ENCODE measurements around the gene RAB11FIP5.
"Not testable (repeated sequence)": the region's sequence is repeated elsewhere in the genome, so short reads cannot be mapped to it uniquely, and the experiment has no call there.

The RAB11FIP5 gene, protein sequence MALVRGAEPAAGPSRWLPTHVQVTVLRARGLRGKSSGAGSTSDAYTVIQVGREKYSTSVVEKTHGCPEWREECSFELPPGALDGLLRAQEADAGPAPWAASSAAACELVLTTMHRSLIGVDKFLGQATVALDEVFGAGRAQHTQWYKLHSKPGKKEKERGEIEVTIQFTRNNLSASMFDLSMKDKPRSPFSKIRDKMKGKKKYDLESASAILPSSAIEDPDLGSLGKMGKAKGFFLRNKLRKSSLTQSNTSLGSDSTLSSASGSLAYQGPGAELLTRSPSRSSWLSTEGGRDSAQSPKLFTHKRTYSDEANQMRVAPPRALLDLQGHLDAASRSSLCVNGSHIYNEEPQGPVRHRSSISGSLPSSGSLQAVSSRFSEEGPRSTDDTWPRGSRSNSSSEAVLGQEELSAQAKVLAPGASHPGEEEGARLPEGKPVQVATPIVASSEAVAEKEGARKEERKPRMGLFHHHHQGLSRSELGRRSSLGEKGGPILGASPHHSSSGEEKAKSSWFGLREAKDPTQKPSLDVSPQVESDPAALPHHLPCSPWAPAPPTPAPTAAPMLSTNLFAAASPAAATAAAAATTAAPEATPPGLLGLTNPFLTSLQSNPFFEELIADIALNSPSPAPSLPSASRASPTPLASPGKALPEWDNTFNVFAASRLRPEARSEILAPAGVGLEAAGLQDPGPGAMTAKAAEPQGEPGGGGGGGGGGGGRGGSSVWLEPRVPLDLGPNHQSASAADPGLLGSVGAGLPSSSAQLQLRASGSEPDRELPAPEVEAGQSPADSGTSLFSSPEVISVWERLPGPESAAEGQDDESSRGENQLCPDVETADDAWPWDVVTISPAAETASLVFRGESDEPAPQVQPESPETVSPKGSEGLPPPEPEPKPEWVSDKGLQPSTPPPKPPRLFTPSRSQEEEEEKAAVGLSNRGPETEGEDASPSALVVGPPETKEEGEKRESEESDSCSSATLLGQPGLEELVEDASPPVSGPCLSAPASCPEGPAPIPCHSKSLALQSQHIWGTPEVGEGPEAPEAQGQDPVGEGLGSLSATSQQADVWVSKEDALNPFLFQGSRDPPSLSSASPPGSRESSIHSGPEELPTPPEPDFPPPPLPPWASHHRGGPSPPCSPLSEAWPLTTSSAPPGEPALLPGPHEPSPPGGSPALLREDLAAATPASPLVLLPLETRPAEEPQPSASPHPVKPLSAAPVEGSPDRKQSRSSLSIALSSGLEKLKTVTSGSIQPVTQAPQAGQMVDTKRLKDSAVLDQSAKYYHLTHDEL (N-terminal part only)

DNA sequence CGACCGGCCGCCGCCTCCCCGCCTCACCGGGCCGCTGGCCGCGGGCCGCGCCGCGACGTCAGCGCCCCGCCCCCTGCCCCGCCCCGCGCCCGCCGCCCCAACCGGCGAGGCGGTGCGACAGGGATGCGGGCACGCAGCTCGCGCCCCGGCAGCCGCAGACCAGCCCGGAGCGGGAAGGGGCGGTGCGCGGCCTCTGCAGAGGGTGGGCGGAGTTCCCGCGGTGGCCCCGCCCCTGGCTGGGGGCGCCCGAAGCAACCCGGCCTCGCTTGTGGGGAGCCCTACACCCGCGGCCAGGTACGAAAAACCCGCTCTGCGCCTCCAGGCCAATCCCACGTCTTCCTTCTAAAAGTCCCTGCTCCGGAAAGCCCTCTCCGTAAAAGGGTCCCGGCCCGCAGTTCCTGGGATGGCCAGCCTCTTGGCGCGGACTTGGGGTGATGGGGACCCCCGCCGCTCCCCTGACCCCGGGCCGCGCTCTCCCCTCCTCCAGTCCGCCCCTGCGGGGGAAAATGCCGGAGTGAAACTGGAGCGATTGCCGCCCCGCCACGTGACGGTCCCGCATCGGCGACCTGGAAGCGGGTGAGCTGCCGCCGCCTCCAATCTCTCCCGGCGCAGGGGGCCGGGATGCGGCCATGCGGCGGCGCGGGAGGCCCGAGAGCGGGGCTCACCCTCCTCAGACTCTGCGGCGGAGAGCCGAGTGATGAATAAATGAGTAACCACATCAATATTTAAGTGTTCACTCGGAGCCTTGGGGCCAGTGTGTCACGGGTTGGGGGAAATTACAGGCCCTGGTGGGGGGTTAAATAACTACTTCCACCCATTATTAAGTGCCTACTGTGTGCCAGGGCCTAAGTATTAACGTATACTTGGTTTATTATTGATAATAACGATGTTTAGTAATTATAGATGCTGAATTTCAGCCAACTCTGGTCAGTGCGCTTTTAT lies at the start of gene RAB11FIP5:
Gene RAB11FIP5, minus strand, starts transcription at position 36 of the 942 bp plus-strand sequence. CDS start 171 bp downstream, outside the sequence.
- peak; percentile 90 for DNase-seq

DNA sequence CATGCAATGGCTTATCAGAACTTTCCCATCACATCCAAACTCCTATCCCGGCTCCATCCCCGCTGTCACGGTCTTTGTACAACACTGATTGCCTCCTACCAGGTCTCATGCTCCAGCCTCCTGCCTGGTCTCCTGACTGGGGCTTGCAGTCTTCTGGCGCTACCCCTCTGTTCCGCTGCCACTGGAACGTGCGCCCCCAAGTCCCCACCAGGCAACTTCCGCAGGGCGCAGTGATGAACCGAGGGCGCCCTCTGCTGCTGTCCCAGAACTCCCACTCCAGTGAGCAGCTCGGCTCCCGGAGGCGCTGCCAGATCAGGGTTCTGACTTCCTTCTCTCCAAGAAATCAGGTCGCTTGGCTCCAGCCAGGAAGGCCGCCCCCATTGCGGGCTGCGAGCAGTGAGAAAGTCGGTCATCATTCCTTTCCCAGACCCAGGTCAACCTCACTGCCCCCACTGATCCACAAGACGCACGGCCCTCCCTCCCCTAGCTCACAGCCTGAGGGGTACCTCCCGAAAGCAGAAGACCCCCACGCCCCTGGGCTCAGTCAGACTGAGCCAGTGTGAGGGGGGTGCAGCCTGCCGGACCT lies 43.9 kb upstream of the RAB11FIP5 start:
- DNase-seq, result peak; percentile 38

DNA sequence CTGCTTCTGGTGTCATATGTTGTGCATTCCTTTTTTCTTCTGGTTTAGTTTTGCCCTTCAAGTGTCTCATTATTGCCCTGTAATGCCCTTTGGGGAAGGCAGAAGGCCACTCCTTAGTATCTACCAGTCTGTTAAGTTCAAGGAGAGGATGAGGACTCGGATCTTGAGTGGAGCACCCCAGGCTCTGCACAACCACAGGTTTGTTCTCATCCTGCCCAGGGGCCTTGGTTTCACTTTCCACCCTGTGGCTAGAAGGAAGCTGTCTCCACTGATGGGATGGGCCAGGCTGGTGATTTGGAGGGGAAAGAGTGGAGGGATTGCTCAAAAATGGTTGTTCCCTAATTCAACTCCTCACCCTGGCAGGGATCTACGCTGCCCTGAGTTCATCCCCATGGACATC lies 30.2 kb upstream of the RAB11FIP5 start:
- no peak for DNase-seq

DNA sequence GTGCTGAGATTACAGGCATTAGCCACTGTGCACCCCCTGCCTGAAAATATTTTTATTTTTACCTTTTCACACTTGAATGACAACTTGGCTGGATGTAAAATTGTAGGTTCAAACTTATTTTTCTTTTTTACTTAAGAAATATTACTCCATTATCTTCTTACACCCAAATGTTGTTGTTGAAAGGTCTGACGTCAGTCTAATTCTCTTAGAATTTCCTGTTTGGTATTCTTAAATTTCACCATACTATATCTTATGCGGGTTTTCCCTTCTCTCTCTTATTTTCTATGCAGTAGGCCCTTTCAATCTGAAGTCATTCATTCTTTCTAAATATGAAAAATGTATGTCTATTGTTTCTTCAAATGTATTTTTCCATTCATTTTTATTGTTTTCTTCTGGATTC lies 29.1 kb upstream of the RAB11FIP5 start:
- no peak for DNase-seq

DNA sequence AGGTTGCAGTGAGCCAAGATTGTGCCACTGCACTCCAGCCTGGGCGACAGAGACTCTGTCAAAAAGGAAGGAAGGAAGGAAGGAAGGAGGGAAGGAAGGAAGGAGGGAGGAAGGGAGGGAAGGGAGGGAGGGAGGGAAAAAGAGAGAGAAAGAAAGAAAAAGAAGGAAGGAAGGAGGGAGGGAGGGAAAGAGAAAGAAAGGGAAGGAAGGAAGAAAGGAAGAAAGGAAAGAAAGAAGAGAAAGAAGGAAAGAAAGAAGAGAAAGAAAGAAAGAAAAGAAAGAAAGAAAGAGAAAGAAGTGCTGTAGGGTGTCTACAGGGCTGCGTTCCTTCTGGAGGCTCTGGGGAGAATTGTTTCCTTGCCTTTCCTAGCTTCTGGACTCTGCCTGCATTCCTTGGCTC lies 22.5 kb upstream of the RAB11FIP5 start:
- DNase-seq, result no peak

DNA sequence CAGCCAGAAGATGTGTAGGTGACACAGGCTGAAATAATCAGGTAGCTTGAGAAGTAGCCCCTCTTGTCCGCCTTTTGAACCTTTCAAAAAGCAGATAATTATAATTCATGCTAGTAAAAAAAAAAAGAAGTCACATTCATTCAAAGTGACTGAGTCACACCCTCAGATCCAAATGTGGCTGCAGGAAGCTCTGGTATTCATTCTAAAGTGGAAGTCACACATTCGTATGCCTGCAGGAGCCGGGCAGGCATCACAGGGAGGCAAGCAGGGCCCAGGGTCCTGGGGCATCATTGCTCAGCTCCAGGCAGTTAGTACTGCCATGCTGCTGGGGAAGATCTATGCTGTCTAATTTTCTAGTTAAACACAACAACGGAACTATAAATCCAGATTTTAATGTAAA lies 21.7 kb upstream of the RAB11FIP5 start:
- no peak for DNase-seq

DNA sequence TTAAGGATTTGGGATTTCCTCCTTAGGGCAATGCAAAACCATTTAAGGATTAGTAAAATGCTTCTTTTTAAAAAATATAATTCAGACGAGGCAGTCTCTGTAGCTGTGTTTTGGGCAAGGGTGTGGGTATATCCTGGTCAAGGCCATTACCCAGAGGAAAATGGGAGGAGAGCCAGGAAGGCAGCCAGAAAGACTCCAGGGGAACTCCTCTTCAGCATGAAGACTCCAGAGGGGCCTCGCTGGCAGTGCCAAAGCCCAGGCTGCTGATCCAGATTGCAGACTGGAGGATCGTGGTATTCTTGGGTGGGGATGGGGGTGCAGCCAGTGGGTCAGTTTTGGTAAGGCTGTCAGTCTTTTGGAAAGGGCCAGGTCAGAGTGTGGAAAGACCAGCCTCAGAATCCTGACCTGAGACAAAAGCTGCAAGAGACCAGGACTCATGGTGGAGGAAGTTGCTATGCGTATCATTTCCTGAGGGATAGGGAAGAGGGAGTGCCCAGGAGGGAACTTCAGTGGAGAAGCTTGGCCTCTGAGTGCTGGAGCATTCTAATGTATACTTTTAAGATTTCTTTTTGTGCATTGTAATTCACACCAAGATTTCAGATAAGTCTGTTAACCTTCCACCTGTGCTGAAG lies 20.9 kb upstream of the RAB11FIP5 start:
- no peak for DNase-seq

DNA sequence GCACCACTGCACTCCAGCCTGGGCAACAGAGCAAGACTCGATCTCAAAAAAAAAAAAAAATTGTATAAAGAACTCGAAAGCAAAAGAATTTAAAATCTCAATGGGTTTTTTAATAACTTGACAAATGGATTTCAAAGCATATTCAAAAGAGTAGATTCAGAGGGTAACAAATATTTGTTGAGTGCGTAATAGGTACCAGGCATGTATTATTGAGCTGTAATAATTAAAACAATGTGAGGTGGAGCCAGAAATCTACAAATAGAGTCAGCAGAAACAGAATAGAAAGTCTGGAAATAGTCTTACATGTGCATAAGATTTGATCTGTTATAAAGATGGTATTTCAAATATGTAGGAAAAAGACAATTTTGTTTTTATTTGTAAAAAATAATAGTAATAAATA lies 19.1 kb upstream of the RAB11FIP5 start:
- no peak for DNase-seq

DNA sequence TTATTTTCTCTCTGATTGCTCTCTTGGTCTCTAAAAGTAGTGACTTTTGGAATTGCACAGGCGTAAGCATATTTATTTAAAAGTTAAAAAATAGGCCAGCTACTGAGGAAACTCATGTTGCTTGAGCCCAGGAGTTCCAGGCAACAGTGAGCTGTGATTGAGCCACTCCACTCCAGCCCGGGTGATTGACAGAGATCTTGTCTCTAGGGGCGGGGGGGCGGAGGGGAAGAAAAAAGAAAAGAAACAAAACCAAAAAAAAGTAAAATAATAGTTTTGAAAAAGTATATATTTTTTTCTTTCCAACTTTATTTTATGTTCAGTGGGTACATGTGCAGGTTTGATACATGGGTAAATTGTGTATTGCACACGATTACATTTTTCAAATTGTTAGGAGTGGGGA lies 18.0 kb upstream of the RAB11FIP5 start:
- DNase-seq, result no peak

DNA sequence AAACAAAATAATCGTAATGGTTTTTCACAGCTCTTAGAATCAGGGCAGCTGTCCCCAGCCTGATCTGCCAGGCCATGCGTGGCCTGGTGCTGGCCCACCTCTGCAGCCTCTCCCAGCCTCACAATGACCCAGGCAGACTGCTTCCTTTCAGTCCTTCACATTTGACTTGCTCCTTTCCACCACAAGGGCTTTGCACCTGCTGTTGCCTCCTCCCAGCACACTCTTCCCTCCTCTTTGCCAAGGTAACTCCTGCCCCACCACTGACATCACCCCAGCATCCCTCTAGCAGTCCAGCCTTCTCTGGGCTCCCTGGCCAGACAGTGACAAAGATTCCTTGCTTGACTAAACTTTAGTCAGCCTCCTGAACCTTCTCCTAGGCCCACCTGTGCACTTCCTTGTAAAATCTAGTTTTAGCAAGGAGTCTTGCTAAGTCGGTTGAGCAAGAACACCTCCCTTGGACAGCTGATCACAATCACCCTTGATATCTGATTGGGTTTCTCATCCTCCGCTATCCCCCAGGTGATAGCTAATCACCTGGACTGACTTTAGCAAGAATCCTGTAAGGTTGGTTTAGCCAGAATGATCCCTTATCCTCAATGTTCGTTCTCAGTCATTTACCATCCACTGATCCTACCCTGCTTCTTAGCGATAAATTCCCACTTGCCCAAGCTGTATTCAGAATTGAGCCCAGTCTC lies 16.2 kb upstream of the RAB11FIP5 start:
- no peak for DNase-seq

DNA sequence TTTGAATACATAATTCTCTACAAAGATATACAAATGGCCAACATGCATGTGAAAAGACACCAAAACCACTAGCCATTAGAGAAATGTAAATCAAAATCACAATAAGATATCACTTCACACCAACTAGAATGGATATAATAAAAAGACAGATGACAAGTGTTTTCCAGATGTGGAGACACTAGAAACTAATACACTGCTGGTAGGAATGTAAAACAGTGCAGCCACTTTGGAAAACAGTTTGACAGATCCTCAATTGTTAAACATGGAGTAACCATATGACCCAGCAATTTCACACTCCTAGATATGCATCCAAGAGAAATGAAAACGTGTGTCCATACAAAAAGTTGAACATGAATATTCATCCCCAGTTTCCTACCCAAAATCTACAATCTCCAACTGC lies 9.8 kb upstream of the RAB11FIP5 start:
- DNase-seq, result no peak

DNA sequence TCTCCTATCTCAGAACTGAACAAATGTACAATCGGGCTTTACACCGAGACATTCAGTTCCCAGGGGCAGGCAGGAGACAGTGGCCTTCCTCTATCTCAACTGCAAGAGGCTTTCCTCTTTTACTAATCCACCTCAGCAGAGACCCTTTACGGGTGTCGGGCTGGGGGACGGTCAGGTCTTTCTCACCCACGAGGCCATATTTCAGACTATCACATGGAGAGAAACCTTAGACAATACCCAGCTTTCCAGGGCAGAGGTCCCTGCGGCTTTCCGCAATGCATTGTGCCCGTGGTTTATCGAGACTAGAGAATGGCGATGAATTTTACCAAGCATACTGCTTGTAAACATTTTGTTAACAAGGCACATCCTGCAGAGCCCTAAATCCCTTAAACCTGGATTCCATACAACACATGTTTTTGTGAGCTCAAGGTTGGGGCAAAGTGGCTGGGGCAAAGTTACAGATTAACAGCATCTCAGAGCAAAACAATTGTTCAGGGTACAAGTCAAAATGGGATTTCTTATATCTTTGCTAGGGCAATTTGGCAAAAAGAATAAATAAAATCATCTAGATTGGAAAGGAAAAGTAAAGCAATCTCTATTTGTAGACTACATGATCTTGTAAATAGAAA lies 7.0 kb upstream of the RAB11FIP5 start:
- DNase-seq, result not testable (repeated sequence)

DNA sequence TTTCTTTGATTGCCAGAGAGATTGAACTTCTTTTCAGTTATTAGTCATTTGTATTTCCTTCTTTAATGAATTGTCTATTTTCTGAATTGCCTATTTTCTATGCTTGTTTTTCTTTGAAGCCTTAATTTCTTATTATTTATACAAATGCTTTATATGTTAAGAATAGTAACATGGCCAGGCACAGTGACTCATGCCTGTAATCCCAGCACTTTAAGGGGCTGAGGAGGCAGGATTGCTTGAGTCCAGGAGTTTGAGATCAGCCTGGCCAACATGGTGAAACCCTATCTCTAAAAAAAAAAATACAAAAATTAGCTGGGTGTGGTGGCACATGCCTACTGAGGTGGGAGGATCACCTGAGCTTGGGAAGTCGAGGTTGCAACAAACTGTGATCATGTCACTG lies 4.7 kb upstream of the RAB11FIP5 start:
- no peak for DNase-seq

DNA sequence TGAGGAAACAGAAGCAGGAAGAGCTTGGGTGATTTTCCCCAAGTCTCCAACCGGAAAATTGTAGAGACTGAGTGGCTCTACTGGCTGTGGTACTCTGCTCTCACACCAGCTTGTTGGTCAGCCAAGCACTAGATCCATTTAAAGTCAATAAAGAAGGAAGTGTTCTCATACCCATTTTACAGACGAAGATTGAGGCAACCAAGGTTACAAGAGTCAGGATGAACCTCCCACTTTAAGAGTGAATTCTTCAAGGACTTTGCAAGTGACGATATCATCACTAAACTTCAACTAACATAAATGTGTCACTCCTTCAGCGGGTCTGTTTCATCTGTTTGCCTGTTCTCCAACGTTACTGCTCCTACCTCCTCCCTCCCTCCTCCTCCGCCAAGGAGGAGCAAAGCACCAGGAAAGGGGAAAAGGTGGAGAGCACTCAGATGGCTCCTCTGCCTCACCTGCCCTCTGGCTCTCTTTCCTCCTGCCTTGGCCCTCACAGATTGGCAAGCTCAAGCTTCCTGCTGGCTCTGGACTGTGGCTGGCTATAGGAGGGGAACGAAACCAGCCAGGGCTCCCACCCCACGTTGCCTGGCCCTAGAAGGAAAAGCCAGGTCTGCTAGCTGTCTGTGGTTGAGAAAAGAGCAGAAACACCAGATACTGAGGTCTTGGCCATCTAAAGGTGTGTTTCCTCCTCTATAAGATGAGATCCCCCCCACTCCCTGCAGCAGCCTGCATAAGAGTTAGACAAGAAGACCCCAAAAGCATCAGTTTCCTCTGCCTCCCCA lies 3.6 kb upstream of the RAB11FIP5 start:
- DNase-seq, result no peak

DNA sequence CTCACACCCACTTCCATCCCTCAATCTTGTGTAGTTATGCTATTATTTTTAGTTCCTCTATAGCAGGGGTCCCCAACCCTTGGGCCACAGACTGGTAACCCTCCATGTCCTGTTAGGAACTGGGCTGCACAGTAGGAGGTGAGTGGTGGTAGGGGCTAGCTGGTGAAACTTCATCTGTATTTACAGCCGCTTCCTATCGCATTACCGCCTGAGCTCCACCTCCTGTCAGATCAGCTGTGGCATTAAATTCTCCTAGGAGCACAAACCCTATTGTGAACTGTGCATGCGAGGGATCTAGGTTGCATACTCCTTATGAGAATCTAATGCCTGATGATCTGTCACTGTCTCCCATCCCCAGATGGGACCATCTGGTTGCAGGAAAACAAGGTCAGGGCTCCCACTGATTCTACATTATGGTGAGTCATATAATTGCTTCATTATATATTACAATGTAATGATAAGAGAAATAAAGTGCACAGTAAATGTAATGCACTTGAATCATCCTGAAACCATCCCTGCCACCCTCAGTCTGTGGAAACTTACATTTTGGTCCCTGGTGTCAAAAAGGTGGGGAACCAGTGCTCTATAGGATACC lies 1.6 kb upstream of the RAB11FIP5 start:
- DNase-seq, result no peak

DNA sequence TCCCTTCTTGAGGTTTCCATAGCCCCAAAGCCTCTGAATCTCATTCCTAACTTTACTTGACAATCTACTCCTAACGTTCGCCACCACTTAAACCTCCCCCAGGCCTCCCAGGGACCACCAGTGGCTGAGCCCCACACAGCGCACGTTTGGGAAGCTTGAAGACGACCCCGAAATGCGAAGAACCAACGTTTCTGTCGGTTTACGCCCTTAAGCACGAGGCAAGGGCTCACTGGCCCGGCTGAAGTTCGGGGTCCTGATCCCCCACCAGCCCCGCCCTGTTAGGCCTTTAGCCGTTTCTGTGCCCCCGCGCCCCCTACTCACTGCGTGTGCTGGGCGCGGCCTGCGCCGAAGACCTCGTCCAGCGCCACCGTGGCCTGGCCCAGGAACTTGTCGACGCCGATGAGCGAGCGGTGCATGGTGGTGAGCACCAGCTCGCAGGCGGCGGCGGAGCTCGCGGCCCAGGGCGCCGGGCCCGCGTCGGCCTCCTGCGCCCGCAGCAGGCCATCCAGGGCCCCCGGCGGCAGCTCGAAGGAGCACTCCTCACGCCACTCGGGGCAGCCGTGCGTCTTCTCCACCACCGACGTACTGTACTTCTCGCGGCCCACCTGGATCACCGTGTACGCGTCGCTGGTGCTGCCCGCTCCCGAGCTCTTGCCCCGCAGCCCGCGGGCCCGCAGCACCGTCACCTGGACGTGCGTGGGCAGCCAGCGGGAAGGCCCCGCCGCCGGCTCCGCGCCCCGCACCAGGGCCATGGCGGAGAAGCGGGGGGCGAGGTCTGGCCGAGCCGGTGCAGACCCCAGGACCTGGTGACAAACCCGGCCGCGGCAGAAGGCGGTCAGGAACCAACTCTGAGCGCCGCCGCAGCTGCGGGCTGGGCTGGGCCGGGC lies 479 bp downstream of the RAB11FIP5 start:
- DNase-seq, result no peak
